NOMO-1 (cell line): ENCODE data around the gene GNAT2.

Source experiments
- DNase-seq, 2 experiments: peaks; one replicate each; lab custom pipeline; 2025; ENCODE audit not compliant: unreplicated experiment in 2 of 2; lab: John Stamatoyannopoulos, UW

Gene GNAT2

DNA sequence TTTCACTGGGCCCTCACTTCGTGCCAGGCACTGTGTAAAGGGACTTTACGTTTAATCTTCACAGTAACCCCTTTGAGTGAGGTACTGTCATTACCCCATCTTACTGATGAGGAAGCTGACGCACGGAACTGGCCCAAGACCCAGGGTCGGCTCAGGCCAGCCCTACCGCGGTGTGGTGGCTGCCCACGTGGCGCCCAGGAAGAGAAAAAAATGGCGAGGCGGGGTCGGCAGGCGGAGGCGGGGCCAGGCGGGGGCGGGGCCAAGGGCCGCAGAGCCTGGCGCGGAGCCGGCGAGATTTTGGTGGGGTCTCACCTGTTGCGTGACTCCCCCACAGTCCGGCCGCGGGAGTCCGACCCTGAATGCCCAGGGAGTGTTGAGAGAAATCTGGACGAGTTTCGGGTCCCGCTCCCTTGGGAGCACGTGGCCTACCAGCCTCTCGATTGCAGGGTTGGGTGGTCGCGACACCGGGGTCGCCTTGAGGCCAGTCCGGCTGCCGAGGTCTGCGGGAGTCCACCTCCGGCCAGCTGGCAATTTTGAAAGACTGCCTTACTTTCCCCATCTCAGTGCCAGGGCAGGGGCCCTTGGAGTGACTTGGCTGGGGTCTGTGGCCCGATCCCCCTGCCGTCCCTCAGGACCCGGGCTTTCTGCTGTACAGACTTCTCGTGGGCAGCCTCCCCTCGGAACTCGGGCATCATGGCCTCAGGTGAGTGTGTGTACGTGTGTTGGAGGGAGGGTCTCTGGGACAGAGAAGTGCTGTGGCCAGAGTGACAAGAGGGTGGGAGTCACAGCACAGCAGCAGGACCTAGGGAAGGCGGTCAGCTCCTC lies at the start of gene GNAT2, which contains the start of gene AMPD2:
Gene GNAT2, minus strand, starts transcription at position 41 of the 825 bp plus-strand sequence. CDS start 6,746 bp downstream, outside the sequence.
Gene AMPD2, plus strand, starts transcription at position 262 of the 825 bp plus-strand sequence. CDS start 1,339 bp downstream, outside the sequence.
- DNase-seq, result peak; percentile 70 to 83

DNA sequence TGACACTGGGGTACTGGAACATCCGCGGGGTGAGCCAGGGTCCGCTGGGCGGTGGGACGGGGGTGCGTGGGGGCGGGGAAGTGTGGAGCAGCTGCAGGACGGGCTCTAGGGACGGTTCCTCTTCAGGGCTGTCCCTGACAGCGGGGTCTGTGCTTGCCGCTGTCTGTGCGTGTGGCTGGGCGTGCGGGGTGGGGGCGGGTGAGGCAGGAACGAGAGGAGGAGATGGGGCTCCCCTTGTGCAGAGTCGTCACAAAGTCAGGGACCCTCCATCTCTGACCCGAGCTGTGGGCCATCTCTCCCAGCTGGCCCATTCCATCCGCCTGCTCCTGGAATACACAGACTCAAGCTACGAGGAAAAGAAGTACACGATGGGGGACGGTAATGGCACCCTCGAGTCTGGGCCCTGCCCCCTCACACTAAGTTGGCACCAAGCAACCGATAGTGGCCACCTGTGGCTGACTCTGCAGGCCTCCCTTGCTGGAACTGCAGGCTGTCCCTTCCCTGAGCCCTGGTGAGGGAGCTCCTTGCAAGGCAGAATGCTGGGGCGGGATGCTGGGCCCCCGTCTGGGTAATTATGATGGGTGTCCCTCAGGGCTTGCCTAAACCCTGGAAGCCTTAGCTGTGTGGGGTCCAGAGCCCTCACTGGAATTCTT lies 48.8 kb upstream of the GNAT2 start:
- no peak for DNase-seq

DNA sequence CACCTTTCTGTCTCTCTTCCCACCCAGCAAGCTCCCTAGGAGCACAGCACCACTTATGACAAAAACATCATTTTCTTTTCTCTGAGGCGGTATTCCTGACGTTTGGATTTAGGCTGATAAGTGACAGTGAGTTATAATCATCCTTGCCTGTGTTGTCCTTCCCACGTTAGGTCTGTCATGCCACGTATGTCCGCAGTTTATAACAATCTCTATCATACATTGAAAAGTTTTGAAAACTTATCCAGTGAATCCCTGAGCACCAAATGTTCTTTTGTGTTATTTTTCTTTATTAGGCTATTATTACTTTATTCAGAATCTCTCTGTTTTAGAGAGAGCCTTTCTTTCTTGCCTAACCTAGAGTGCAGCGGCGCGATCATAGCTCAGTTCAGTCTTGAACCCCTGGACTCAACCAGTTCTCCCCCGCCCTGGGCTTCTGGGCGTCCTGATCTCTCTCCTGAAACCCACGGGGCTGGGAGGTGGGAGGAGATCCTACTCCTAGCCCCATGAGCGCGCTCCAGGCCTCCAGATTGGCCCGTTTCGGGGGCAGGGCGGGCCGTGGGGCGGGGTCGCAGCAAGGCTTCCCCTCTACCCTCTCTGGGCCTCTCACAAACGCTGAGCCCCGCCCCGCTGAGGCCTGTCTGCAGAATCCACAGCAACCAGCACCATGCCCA lies 48.2 kb upstream of the GNAT2 start, which contains the start of gene GSTM2:
Gene GSTM2, plus strand, starts transcription at position 606 of the 671 bp plus-strand sequence. Its CDS starts 59 bp downstream, at position 665.
- peak; percentile 65 to 72 for DNase-seq

DNA sequence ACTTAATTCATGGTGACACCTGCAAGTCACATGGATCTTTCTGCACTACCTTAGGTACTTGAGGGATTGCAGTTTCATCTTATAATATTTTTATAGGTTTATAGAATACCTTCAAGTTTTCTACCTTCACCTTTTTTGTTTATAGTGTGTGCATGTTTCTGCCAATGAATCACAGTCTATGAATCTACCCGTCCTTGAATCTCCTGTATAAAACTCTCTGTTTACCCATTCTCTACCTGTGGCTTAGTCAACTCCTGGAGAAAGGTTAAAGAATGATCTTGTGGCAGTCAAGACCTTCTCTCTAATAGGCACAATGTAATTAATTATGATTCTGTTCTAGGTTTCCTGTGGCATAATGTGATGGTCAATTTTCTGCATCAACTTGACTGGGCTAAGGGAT lies 45.3 kb upstream of the GNAT2 start:
- DNase-seq, result no peak

DNA sequence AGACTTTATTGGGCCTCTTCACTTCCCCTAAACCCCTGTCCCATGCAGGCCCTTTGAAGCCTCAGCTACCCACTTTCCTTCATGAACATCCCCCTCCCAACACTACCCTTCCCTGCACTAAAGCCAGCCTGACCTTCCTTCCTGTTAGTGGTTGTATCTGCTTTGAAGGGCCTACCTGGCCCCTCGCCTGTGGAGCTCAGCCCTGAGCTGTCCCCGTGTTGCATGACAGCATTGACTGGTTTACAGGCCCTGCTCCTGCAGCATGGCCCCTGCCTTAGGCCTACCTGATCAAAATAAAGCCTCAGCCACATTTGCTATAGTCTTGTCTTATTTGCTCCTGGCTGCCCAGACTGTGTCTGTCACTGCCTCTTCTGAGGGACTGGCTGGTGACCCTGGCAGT lies 42.0 kb upstream of the GNAT2 start:
- DNase-seq, result no peak

DNA sequence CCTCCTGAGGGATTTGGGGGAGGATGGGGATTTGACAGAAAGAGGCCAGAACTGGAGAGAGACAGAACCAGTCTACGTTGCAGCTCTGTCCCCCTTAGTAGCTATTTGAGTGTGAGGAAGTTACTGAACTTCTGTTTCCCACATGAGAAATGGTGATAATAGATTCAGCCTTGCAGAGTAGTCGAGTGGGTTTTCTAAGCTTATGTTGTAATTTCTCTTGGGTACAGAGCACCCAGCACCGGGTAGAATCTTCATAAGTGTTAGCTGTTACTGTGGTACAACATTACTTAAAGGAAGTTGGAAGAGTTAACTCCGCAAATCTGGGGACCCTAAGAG lies 41.2 kb upstream of the GNAT2 start:
- peak; percentile 8 to 33 for DNase-seq

DNA sequence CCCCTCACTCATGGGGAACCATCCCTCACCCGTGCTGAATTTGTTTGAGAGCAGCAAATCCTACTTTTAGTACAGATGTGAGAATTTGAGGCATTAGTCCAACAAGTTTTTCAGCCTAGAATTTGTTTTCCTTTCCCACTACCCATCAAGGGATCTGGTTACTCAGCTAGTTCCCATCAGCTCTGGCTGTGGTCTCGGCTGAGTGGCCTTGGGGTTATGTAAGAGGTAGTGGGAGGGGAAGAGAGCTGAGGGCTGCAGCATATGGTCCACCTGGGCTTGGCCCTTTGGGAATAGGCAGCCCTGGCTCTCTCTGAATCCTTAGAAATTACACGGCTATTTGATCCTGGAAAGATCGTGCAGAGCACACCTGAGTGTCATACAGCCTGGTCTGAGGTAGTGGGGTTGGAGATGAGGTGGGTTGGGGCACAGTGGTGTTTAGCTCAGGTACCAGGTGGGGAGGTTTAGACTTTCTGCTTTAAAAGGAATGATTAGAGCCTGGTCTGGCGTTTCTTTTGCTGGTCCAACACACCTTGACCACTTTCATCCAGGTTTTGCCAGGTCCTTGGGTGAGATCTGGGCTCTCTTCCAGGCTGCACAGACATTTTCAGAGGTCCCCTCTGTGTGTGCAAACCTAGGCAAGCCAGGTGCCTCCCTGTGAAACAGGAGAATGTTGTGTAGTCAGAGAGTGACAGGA lies 40.7 kb upstream of the GNAT2 start:
- DNase-seq, result peak in 1 of 2 experiments; percentile 12

DNA sequence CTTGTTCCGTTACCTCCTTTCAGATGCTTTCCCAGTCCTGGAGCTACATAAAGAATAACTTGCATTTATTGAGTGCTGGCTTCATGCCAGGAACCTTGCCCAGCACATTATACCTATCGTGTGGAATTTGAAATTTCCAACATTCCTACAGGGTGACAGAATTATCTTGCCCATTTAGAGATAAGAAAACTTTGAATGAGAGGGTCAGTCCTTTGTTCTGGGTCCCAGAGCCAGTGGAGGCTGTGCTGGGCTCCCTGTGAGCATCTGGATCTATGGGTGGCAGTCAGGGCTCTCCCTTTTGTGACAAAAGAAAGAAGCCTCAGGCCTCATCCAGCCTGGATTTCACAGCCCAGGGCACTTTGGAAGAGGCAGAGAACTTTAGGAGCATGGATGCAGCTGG lies 39.7 kb upstream of the GNAT2 start:
- DNase-seq, result no peak

DNA sequence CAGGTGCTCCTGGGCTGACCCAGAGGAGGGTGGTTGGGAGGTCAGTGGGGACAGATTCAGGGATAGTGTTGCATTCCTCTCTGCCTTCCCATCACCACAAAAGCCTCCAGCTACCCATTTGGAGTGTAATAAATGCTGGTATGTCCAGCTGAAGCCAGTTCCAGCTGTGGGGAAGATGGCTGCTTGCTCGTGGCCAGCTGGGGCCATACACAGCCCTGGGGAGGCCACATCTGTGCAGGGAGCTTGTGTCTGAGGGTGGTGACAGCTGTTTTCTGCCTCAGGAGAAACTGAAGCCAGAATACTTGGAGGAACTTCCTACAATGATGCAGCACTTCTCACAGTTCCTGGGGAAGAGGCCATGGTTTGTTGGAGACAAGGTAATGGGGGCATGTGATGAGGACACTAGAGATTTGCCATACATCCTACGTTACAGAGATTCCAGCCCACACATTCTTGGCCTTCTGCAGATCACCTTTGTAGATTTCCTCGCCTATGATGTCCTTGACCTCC lies 39.2 kb upstream of the GNAT2 start:
- DNase-seq, result no peak

DNA sequence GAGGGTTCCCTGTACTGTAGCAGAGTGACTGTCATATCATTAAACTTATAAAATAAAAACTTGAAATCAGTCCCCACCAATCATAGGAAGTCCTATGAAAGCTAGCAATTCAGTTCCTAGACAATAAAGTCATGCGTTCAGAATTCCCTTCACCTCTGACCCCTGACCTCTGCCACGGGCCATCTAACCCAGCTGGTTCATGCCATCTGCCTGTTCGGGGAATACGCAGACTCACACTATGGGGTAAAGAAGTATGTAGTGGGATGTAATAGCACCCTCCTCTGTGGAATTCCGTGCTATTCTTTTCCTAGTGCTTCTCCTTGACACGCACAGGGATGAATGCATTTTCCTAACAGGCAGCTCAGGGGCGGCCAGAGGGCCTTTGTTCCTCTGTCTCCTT lies 38.6 kb upstream of the GNAT2 start:
- DNase-seq, result no peak

DNA sequence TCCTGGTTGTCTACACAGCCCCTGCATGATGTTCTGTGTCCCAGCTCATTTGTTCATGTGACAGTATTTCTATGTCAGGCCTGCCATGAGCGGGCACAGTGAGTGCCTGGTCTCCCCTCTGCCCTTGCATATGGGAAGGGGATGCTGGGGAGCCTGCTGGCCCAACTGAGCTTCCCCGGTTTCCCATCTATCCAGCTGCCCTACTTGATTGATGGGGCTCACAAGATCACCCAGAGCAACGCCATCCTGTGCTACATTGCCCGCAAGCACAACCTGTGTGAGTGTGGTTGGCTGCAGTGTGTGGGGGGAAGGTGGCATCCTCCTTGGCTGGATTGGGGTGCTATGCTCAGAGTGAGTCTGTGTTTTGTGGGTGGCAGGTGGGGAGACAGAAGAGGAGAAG lies 38.0 kb upstream of the GNAT2 start:
- DNase-seq, result no peak

DNA sequence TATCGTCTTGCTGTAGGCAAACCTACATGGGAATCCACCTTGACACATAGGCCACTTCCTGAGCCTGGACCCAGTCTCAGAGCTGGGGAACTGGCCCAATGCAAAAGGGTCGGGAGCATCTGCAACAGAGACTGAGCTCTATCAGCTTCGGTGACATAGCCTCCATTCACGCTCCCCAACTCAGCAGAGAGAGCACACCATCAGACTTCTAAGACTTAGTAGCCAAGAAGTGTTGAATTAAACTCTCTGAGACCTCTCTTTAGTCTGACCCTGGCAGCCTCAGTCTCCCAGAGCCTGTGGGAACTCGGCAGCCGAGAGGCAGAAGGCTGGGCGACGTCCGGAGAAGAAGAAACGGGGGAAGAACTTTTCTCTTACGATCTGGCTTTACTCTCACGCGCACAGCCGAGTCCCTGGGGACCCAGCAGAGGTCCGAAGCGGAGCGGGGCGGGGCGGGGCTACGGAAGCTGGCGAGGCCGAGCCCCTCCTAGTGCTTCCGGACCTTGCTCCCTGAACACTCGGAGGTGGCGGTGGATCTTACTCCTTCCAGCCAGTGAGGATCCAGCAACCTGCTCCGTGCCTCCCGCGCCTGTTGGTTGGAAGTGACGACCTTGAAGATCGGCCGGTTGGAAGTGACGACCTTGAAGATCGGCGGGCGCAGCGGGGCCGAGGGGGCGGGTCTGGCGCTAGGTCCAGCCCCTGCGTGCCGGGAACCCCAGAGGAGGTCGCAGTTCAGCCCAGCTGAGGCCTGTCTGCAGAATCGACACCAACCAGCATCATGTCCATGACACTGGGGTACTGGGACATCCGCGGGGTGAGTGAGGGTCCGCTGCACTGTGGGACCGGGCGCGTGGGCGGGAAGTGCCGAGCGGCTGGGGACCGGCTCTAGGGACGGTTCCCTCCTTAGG lies 36.5 kb upstream of the GNAT2 start, which contains the start of gene GSTM4:
Gene GSTM4, plus strand, starts transcription at position 485 of the 905 bp plus-strand sequence. Its CDS starts 291 bp downstream, at position 776.
- DNase-seq, result peak; percentile 69 to 79

DNA sequence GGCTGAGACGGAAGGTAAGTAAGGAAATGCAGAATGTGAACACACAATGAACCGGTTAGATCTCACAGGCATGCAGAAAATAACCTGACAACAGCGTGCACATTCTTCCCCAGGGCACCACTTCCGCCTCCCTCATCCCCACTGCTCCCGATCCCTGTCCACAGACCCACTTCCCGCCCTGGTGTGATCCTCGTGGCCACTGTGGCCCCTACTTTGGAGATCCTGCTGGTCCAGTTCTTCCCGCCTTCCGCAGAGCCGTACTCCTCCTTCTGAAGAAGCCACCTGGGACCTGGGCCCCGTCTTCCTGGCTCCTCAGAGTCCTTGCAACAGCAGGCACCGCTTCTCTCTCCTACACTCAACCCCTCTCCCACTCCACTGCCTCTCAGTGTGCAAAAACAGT lies 35.1 kb upstream of the GNAT2 start:
- no peak for DNase-seq

DNA sequence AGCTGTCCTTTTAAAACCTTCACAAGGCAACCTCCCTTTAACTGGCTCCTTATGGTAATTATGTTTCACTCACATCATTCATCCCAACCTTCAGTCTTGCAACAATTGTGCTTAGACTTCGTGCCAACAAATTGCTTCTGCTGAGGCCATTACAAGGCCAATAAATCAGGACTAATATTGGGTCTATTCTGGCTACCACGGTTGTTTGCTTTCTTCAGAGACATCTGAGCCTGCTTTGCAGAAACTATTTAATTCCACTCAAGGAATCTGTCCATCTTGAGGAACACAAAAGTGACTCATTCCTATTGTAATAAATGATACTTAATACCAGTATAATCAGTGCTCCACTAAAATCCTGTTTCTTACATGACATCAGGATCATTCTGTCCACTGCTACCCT lies 33.9 kb upstream of the GNAT2 start:
- no peak for DNase-seq

DNA sequence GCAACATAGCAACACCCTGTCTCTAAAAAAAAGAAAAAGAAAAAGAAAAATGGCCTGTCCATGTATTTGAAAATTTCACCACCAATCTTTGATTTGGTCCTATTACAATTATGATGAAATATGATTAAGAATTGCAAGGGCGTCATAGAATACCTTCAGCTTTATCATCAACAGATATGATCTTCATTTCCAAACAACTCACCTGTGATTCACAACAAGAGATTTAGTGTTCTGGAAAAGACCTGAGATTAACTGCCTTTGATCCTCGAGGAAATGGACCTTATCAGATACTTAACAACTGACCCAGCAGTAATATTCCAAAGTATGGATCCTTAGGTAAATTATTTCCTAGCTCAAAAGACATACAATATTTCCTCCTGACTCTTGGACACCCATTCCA lies 33.0 kb upstream of the GNAT2 start:
- no peak for DNase-seq

DNA sequence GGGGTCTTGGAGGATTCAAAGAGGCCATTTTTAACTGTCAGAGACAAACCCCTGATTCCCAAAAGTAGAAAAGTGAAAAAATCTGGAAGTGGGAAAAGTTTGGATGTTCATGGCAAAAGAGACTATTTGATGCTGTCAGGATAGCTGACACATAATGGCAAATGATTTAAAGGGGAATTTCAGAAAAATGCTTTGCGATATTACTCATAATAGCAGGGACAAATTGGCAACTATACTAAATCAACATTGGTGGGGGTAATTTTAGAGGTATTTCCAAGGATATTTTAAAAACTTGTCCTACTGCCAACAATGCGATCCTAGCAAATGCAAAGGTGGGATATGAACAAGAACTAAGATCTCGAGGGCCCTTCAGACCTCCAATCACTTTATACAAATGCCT lies 31.2 kb upstream of the GNAT2 start:
- no peak for DNase-seq

DNA sequence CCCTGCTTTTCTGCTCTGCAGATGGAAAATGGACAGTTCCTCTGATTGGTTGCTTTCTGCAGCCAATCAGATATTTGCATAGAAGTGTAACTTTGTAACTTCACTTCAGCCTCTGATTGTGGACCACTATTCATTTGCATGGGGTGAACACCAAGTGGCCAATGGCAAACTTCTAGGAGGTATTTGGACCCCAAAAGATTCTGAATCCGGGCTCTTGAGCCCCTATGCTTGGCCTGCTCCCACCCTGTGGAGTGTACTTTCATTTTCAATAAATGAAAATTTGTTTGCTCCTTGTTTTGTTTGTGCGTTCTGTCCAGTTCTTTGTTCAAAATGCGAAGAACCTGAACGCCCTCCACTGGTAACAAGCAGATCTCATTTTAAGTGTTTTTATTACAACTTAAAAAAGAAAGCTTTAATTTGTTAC lies 30.1 kb upstream of the GNAT2 start:
- no peak for DNase-seq

DNA sequence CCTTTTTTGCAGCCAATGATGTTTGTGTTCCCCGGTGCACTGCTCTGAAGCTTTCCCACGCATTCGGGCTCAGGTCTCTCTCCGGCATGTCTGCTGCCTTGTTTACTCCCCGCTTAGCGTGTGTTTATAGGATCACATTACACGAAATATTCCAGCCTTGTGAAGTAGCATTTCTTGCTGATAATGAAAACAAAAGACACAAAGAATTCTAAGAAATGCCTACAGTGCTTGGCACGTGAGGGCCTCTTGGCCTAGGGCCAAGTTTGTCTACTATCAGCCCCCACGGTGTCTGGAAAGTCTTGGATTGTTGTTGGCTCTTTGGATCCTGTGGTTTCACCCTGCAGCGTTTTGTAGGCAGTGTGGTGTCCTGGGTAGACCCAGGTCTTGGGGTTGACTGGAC lies 25.3 kb upstream of the GNAT2 start:
- DNase-seq, result no peak

DNA sequence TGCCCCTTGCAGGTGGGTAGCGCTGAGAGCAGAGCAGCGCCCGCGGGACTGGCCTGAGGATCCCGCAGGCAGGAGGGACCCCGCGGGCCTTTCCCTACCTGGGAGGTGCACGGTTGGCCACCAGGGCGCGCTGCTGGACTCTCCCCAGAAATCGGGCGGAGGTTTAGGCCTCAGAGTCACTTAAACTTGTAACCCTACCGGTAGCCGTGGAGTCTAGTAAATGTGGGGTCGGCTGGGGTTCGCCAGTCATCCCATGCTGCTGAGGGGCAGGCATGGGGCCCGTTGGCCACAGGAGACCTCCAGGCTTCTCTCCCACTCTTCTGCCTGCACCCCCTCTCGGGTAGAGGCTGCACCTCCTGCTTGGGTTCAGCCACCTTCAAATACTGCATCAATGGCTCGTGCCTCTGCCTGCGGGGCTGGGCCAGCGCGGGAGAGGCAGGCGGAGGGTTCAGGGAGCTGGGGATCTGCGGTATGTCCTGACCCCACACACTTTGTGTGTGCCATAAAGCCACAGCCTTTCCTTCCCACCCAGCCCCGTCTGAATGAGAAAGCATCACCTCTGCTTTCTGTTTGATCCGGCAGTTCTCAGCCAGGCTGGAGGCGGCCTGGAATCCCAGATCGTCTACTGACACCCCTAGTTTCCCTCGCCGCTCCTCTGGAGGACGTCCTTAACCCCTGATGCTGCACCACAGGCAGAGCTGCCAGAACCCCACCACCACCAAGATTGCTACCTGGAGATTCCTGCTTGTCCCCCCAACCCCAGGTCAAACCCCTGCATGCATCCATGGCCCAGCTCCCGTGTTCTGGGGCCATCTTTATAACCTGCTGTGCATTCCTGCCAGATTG lies 24.2 kb upstream of the GNAT2 start:
- DNase-seq, result peak; percentile 68 to 74
